SU-DHL-6 (cell line): ENCODE results near the gene CRB2.

Experiments
- H2AFZ ChIP-seq: fragments of 200-600 bp; sonication (generic); 2 replicates; pipeline ENCODE4 v1.6.1; 2014; ENCODE audit warnings: low read depth, mild to moderate bottlenecking, moderate library complexity, mixed read lengths, antibody characterized with exemption, low read length; ENCODE audit not compliant: severe bottlenecking
- H3F3A ChIP-seq: fragments of 200-600 bp; shearing (Covaris generic); 2 replicates; pipeline ENCODE4 v1.6.0; 2016; ENCODE audit warnings: antibody characterized with exemption, mild to moderate bottlenecking; ENCODE audit not compliant: insufficient read depth
- H3K27ac ChIP-seq: fragments of 200-600 bp; sonication (generic); 2 replicates; pipeline ENCODE4 v1.5.1; 2016; ENCODE audit warnings: low read depth, mild to moderate bottlenecking, low read length, moderate library complexity, mixed read lengths
- H3K27me3 ChIP-seq: fragments of 200-600 bp; sonication (generic), shearing (Covaris generic); 2 replicates; pipeline ENCODE4 v1.6.0; 2014; ENCODE audit warnings: mild to moderate bottlenecking, low read length
- H3K36me3 ChIP-seq: fragments of 200-600 bp; sonication (generic); 2 replicates; pipeline ENCODE4 v1.6.1; 2014; ENCODE audit warnings: mild to moderate bottlenecking, low read length, mixed read lengths
- H3K4me2 ChIP-seq: fragments of 300-600, 200-600 bp; shearing (Covaris generic), sonication (generic); 2 replicates; pipeline ENCODE4 v1.6.0; 2014; ENCODE audit warnings: low read length, low read depth, mild to moderate bottlenecking; ENCODE audit not compliant: poor library complexity, severe bottlenecking
- H3K4me3 ChIP-seq: fragments of 200-600 bp; sonication (generic); 2 replicates; pipeline ENCODE4 v1.5.1; 2014; ENCODE audit warnings: antibody characterized with exemption, low read length, mild to moderate bottlenecking, mixed read lengths; ENCODE audit not compliant: insufficient read depth, poor library complexity, severe bottlenecking
- H3K79me2 ChIP-seq: fragments of 200-600 bp; sonication (generic); 2 replicates; pipeline ENCODE4 v1.6.1; 2014; ENCODE audit warnings: mild to moderate bottlenecking, low read length, moderate library complexity; ENCODE audit not compliant: insufficient read depth
- H3K9ac ChIP-seq: fragments of 200-600 bp; sonication (generic); 2 replicates; pipeline ENCODE4 v1.7.0; 2014; ENCODE audit warnings: mild to moderate bottlenecking, low read length
- H3K9me2 ChIP-seq: fragments of 200-600 bp; sonication (generic); replicated peaks from 2 replicates; pipeline ENCODE4 v1.6.1; 2014; ENCODE audit warnings: low read length; ENCODE audit not compliant: insufficient read depth
- H3K9me3 ChIP-seq: fragments of 200-600 bp; sonication (generic); 2 replicates; pipeline ENCODE4 v1.6.1; 2014; ENCODE audit warnings: low read length, mixed read lengths; ENCODE audit not compliant: insufficient read depth
- H4K20me1 ChIP-seq: fragments of 200-600 bp; sonication (generic); 2 replicates; pipeline ENCODE4 v1.6.1; 2014; ENCODE audit warnings: low read depth, mild to moderate bottlenecking, antibody characterized with exemption, low read length, moderate library complexity, mixed read lengths
- CTCF ChIP-seq: fragments of 200-600 bp; sonication (generic); IDR thresholded peaks from one replicate; pipeline ENCODE4 v1.5.1; 2017; ENCODE audit warnings: antibody characterized with exemption, mild to moderate bottlenecking, low read length, moderate library complexity; ENCODE audit not compliant: insufficient read depth, poor library complexity, severe bottlenecking
- EZH2phosphoT487 ChIP-seq: fragments of 200-600 bp; sonication (generic), shearing (Covaris generic); conservative IDR thresholded peaks from 2 replicates; pipeline ENCODE4 v1.6.1; 2018; ENCODE audit warnings: mild to moderate bottlenecking, antibody characterized with exemption, low read length, moderate library complexity, mixed read lengths

Gene CRB2

GRCh38 chr9:123418052-123418430, 62.0 kb downstream of the CRB2 start:
- Histone ChIP-seq H3K27ac (no peak overlapping the region), H3K79me2 (no peaks in the 10 kb centered on the region), H3K9ac (no peak overlapping the region), H3K9me3 (no peaks in the 10 kb centered on the region), H3F3A (no peaks in the 10 kb centered on the region), H3K9me2 (no peaks in the 10 kb centered on the region), H3K27me3 (no peaks in the 10 kb centered on the region), H3K36me3 (no peaks in the 10 kb centered on the region), H3K4me3 (no peak overlapping the region), H2AFZ (no peak overlapping the region), H4K20me1 (no peaks in the 10 kb centered on the region), H3K4me2 (no peak overlapping the region)
- no peak for TF ChIP-seq EZH2phosphoT487
- TF ChIP-seq CTCF = no peak

GRCh38 chr9:123418506-123418905, 62.5 kb downstream of the CRB2 start:
- no peaks in the 10 kb centered on the region for H3K27me3 ChIP-seq
- no peak for TF ChIP-seq EZH2phosphoT487
- TF ChIP-seq CTCF = no peak
- no peak overlapping the region for H3K27ac ChIP-seq
- no peak overlapping the region for H3K9ac ChIP-seq
- H3K9me3 ChIP-seq = no peaks in the 10 kb centered on the region
- no peaks in the 10 kb centered on the region for H3K36me3 ChIP-seq
- H3K79me2 ChIP-seq = no peaks in the 10 kb centered on the region
- no peak overlapping the region for H3K4me2 ChIP-seq
- no peaks in the 10 kb centered on the region for H3F3A ChIP-seq
- no peaks in the 10 kb centered on the region for H3K9me2 ChIP-seq
- no peak overlapping the region for H3K4me3 ChIP-seq
- H2AFZ ChIP-seq = no peak overlapping the region
- no peaks in the 10 kb centered on the region for H4K20me1 ChIP-seq

DNA sequence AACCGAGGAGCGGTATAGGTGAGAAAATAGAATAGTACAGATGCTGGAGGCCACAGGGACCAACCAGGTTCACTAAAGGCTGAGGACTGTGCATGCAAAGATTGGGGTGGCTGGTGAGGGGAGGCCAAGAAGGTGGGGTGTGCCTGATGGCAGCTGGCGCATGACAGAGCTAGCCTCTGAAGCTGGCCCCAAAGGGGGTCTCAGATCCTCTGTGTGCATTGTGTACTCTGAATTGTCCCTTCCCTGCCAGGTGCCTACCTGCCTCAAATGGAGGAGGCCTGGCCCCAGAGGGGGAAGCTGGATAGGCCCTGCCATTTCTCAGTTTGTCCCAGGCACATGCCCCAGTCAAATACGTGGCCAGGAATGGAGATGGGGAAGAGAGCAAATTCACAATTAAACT, 63.1 kb downstream of the CRB2 start:
- Histone ChIP-seq H3K79me2 (no peaks in the 10 kb centered on the region), H3K4me2 (no peak overlapping the region), H2AFZ (no peak overlapping the region), H3K9me2 (no peaks in the 10 kb centered on the region), H3F3A (no peaks in the 10 kb centered on the region), H3K9ac (no peak overlapping the region), H3K36me3 (no peaks in the 10 kb centered on the region), H3K4me3 (no peak overlapping the region), H3K9me3 (no peaks in the 10 kb centered on the region), H4K20me1 (no peaks in the 10 kb centered on the region), H3K27ac (no peak overlapping the region), H3K27me3 (no peaks in the 10 kb centered on the region)
- no peak for TF ChIP-seq EZH2phosphoT487
- TF ChIP-seq CTCF = no peak
